ENCODE measurements around the gene CCL22. TPM values are rescaled to one million over a fixed set of nuclear protein-coding genes. Genes with fewer than 3 reads are reported as not detected.

CCL22 gene

DNA sequence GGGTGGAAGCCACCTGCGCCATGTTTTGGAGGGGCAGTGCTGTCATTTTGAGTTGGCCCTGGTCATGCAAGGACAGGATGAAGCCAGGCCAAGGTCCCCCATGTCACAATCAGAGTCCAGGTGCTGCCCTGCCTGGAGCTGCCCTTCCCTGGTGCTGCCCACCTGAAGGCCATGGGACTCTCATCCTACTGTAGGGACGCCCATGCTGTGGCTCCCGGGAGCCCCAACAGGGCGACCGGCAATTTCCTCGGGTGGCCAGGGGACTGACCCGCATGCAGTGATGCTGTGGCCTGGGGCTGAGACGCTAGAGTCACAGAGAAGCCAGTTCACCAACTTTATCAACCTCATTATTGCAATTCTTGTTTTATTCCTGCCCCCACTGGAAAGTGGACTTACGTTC is 54.0 kb downstream of the CCL22 start:
- Histone ChIP-seq H3K14ac (ENCODE audit: low read length) (no peak overlapping the region), H3K27me3 (ENCODE audit: control insufficient read depth in 3 of 3, insufficient read depth in 3 of 3, low read depth in 1 of 3, low read length in 3 of 3) (peaks cover 0 to 9% (median 0%) of the 10 kb centered on the region in 3 experiments), H3K9me3 (replicated peaks in 1 of 2; ENCODE audit: control insufficient read depth in 2 of 2, insufficient read depth in 1 of 2, low read depth in 1 of 2, low read length in 2 of 2) (no peaks in the 10 kb centered on the region), H3K18ac (ENCODE audit: low read length) (no peak overlapping the region), H3K36me3 (replicated peaks in 1 of 2; ENCODE audit: control insufficient read depth in 2 of 2, insufficient read depth in 2 of 2, low read length in 2 of 2) (no peaks in the 10 kb centered on the region), H2BK5ac (ENCODE audit: low read length) (no peak overlapping the region), H4K8ac (ENCODE audit: low read depth, low read length) (no peak overlapping the region), H4K91ac (ENCODE audit: low read depth, low read length, poor library complexity) (no peak overlapping the region), H2AFZ (ENCODE audit: low read length) (no peak overlapping the region), H2BK12ac (ENCODE audit: low read length) (no peak overlapping the region), H3K27ac (replicated peaks; ENCODE audit: low read length) (no peak overlapping the region), H3K4me2 (ENCODE audit: insufficient read depth, low read length, poor library complexity, severe bottlenecking) (no peak overlapping the region), H3K9ac (ENCODE audit: low read depth, low read length, poor library complexity) (no peak overlapping the region), H2BK15ac (ENCODE audit: low read length) (no peak overlapping the region), H3K4me3 (ENCODE audit: low read length in 2 of 2) (no peak overlapping the region), H3K4me1 (ENCODE audit: control insufficient read depth in 2 of 2, insufficient read depth in 1 of 2, low read depth in 1 of 2, low read length in 2 of 2) (peaks cover 8 to 12% of the 10 kb centered on the region in 2 donors), H3K79me1 (ENCODE audit: low read depth, low read length) (no peaks in the 10 kb centered on the region), H2AK5ac (ENCODE audit: low read depth, low read length) (peak overlapping the region; percentile 78), H3K23ac (ENCODE audit: low read depth, low read length, poor library complexity) (peak overlapping the region; percentile 31), H3K4ac (ENCODE audit: low read length) (no peak overlapping the region), H2BK120ac (ENCODE audit: low read depth, low read length) (no peak overlapping the region)
- DNase-seq (ENCODE audit: low spot score), result no peak
- no CpG with 5 or more reads among the region's 9 CpGs for WGBS, 2 donors (ENCODE audit: extremely low coverage in 2 of 2, insufficient read length in 2 of 2, insufficient replicate concordance in 1 of 2)

- no peak overlapping the region for H3K27ac ChIP-seq (replicated peaks; ENCODE audit: low read length)
- H2BK12ac ChIP-seq (ENCODE audit: low read length), result no peak overlapping the region
- no peak overlapping the region for H3K4ac ChIP-seq (ENCODE audit: low read length)
- no peak overlapping the region for H2BK120ac ChIP-seq (ENCODE audit: low read depth, low read length)
- H2AK5ac ChIP-seq (ENCODE audit: low read depth, low read length), result peak overlapping the region; percentile 78
- H2BK15ac ChIP-seq (ENCODE audit: low read length), result no peak overlapping the region
- no peak overlapping the region for H4K8ac ChIP-seq (ENCODE audit: low read depth, low read length)
- peaks cover 0 to 9% (median 0%) of the 10 kb centered on the region in 3 experiments for H3K27me3 ChIP-seq (ENCODE audit: control insufficient read depth in 3 of 3, insufficient read depth in 3 of 3, low read depth in 1 of 3, low read length in 3 of 3)
- peaks cover 12% of the 10 kb centered on the region in 2 donors for H3K4me1 ChIP-seq (ENCODE audit: control insufficient read depth in 2 of 2, insufficient read depth in 1 of 2, low read depth in 1 of 2, low read length in 2 of 2)
- no peak overlapping the region for H2BK5ac ChIP-seq (ENCODE audit: low read length)
- no peak overlapping the region for H4K91ac ChIP-seq (ENCODE audit: low read depth, low read length, poor library complexity)
- no peak overlapping the region for H3K23ac ChIP-seq (ENCODE audit: low read depth, low read length, poor library complexity)
- no peak overlapping the region for H3K4me2 ChIP-seq (ENCODE audit: insufficient read depth, low read length, poor library complexity, severe bottlenecking)
- H3K36me3 ChIP-seq (replicated peaks in 1 of 2; ENCODE audit: control insufficient read depth in 2 of 2, insufficient read depth in 2 of 2, low read length in 2 of 2), result no peaks in the 10 kb centered on the region
- no peak overlapping the region for H3K9ac ChIP-seq (ENCODE audit: low read depth, low read length, poor library complexity)
- no CpG with 5 or more reads among the region's 5 CpGs for WGBS, 2 donors (ENCODE audit: extremely low coverage in 2 of 2, insufficient read length in 2 of 2, insufficient replicate concordance in 1 of 2)
- DNase-seq (ENCODE audit: low spot score), result no peak
- H2AFZ ChIP-seq (ENCODE audit: low read length), result no peak overlapping the region
- H3K79me1 ChIP-seq (ENCODE audit: low read depth, low read length), result no peaks in the 10 kb centered on the region
- no peaks in the 10 kb centered on the region for H3K9me3 ChIP-seq (replicated peaks in 1 of 2; ENCODE audit: control insufficient read depth in 2 of 2, insufficient read depth in 1 of 2, low read depth in 1 of 2, low read length in 2 of 2)
- H3K4me3 ChIP-seq (ENCODE audit: low read length in 2 of 2), result no peak overlapping the region
- H3K14ac ChIP-seq (ENCODE audit: low read length), result no peak overlapping the region
- H3K18ac ChIP-seq (ENCODE audit: low read length), result no peak overlapping the region
Measured at GRCh38 chr16:57413301-57413730, 54.7 kb downstream of the CCL22 start.

GRCh38 chr16:57413733-57414132 is 55.1 kb downstream of the CCL22 start:
- no peak overlapping the region for H2BK15ac ChIP-seq (ENCODE audit: low read length)
- H2AFZ ChIP-seq (ENCODE audit: low read length), result no peak overlapping the region
- H3K4me2 ChIP-seq (ENCODE audit: insufficient read depth, low read length, poor library complexity, severe bottlenecking), result no peak overlapping the region
- no peak overlapping the region for H2BK5ac ChIP-seq (ENCODE audit: low read length)
- no peak overlapping the region for H3K9ac ChIP-seq (ENCODE audit: low read depth, low read length, poor library complexity)
- no peak overlapping the region for H3K27ac ChIP-seq (replicated peaks; ENCODE audit: low read length)
- H3K14ac ChIP-seq (ENCODE audit: low read length), result no peak overlapping the region
- H3K9me3 ChIP-seq (replicated peaks in 1 of 2; ENCODE audit: control insufficient read depth in 2 of 2, insufficient read depth in 1 of 2, low read depth in 1 of 2, low read length in 2 of 2), result no peaks in the 10 kb centered on the region
- no peak for DNase-seq (ENCODE audit: low spot score)
- H3K23ac ChIP-seq (ENCODE audit: low read depth, low read length, poor library complexity), result no peak overlapping the region
- no peaks in the 10 kb centered on the region for H3K36me3 ChIP-seq (replicated peaks in 1 of 2; ENCODE audit: control insufficient read depth in 2 of 2, insufficient read depth in 2 of 2, low read length in 2 of 2)
- H3K79me1 ChIP-seq (ENCODE audit: low read depth, low read length), result no peaks in the 10 kb centered on the region
- H3K18ac ChIP-seq (ENCODE audit: low read length), result no peak overlapping the region
- H2BK120ac ChIP-seq (ENCODE audit: low read depth, low read length), result no peak overlapping the region
- peaks cover 0 to 9% (median 0%) of the 10 kb centered on the region in 3 experiments for H3K27me3 ChIP-seq (ENCODE audit: control insufficient read depth in 3 of 3, insufficient read depth in 3 of 3, low read depth in 1 of 3, low read length in 3 of 3)
- no peak overlapping the region for H4K8ac ChIP-seq (ENCODE audit: low read depth, low read length)
- no peak overlapping the region for H2BK12ac ChIP-seq (ENCODE audit: low read length)
- H3K4me1 ChIP-seq (ENCODE audit: control insufficient read depth in 2 of 2, insufficient read depth in 1 of 2, low read depth in 1 of 2, low read length in 2 of 2), result peaks cover 12% of the 10 kb centered on the region in 2 donors
- peak overlapping the region; percentile 90 for H4K91ac ChIP-seq (ENCODE audit: low read depth, low read length, poor library complexity)
- no CpG with 5 or more reads among the region's 7 CpGs for WGBS, 2 donors (ENCODE audit: extremely low coverage in 2 of 2, insufficient read length in 2 of 2, insufficient replicate concordance in 1 of 2)
- no peak overlapping the region for H2AK5ac ChIP-seq (ENCODE audit: low read depth, low read length)
- no peak overlapping the region for H3K4me3 ChIP-seq (ENCODE audit: low read length in 2 of 2)
- no peak overlapping the region for H3K4ac ChIP-seq (ENCODE audit: low read length)

Small RNAs within 50 kb of the gene (small RNA-seq; reads per million reads assigned to genes)
- gene AC108081.1 (ENCODE audit: insufficient read depth), result not detected
